ENCODE results near the gene SNRNP48.
A peak's percentile ranks its signal among the peaks of the same experiment; 100 is the strongest.

Gene SNRNP48

DNA sequence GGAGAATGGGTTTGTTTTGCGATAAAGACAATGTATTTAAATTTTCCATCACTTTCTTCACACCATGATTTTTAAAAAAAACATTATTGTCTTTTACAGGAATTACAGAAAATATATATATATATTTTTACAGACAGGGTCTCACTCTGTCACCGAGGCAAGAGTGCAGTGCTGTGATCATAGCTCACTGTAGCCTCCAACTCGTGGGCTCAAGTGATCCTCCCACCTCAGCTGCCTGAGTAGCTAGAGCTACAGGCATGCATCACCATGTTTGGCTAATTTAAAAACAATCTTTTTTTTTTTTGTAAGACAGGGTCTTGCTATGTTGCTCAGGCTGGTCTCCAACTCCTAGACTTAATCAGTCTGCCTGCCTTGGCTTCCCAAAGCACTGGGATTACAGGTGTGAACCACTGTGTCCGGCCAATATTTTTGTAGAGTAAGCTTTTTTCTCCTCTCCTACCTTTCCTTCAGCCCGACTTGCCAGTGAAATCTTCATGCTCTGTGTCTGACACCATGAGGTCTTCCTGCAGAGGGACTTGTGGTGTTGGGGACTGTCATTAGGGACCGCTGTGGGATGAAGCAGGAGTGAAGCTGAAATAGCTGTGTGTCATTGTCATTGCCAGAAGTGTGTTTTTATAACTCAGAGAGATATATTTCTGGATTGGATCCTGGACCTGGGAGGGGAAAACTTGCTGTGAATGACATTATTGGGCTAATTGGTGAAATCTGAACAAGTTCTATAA is 35.3 kb upstream of the SNRNP48 start:
- no peaks in the 10 kb centered on the region for H3K9me3 ChIP-seq (ENCODE audit: severe bottlenecking)
- ATAC-seq (ENCODE audit: low read depth) (no peak), DNase-seq (ENCODE audit: low spot score) (no peak)
- no peak overlapping the region for H3K4me3 ChIP-seq (ENCODE audit: severe bottlenecking)
- no peaks in the 10 kb centered on the region for H3K27me3 ChIP-seq (ENCODE audit: insufficient read depth, poor library complexity, severe bottlenecking)
- peak overlapping the region; percentile 92 for H3K27ac ChIP-seq (ENCODE audit: poor library complexity, severe bottlenecking)
- peaks cover 58% of the 10 kb centered on the region for H3K4me1 ChIP-seq (ENCODE audit: insufficient read depth, poor library complexity, severe bottlenecking)
- no peak for TF ChIP-seq CTCF (IDR thresholded peaks at IDR 0.05; ENCODE audit: poor library complexity, severe bottlenecking)
- H3K36me3 ChIP-seq (ENCODE audit: low read depth): peaks cover 89% of the 10 kb centered on the region

- Histone ChIP-seq H3K9me3 (ENCODE audit: severe bottlenecking) (no peaks in the 10 kb centered on the region), H3K27me3 (ENCODE audit: insufficient read depth, poor library complexity, severe bottlenecking) (no peaks in the 10 kb centered on the region), H3K36me3 (ENCODE audit: low read depth) (peaks cover 93% of the 10 kb centered on the region), H3K4me3 (ENCODE audit: severe bottlenecking) (no peak overlapping the region), H3K4me1 (ENCODE audit: insufficient read depth, poor library complexity, severe bottlenecking) (peaks cover 58% of the 10 kb centered on the region), H3K27ac (ENCODE audit: poor library complexity, severe bottlenecking) (peak overlapping the region; percentile 92)
- no peak for TF ChIP-seq CTCF (IDR thresholded peaks at IDR 0.05; ENCODE audit: poor library complexity, severe bottlenecking)
- ATAC-seq (ENCODE audit: low read depth): no peak
- no peak for DNase-seq (ENCODE audit: low spot score)
Measured at GRCh38 chr6:7555671-7556070, 34.3 kb upstream of the SNRNP48 start.

DNA sequence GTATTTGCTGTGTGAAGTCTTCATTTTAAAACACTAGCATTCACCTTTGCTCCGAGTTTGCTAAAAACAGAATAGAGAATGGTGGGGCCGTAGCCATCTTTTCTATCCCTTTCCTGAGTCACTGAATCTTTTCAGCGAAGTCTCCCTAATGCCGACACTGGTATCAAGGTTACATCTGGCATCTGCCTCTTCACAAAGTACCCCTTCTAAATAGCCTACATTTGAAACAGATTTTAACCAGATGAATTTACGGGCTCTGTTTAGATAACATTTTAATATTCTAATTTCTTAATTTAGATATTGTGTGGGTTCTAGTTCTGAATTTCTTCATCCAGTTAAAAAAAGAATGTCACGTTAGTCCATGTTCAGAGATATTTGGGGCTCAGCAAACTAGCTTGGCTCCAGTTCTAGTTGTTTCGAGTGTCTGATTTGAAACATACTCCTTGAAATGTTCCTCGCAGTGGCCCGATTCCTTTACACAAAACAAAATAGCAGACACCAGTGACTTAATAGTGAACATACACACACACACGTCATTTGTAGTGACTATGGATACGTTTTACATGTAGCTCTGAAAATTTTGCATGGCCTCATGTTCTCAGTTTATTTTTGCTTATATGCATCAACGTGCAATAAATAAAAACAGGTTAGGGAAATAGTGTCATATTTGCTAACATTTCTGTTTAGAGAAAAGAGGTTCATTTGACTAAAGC is 33.4 kb upstream of the SNRNP48 start:
- no peak for TF ChIP-seq CTCF (IDR thresholded peaks at IDR 0.05; ENCODE audit: poor library complexity, severe bottlenecking)

GRCh38 chr6:7557652-7558051 is 32.3 kb upstream of the SNRNP48 start:
- DNase-seq (ENCODE audit: low spot score): no peak
- H3K27ac ChIP-seq (ENCODE audit: poor library complexity, severe bottlenecking): peak overlapping the region; percentile 65
- H3K9me3 ChIP-seq (ENCODE audit: severe bottlenecking): no peaks in the 10 kb centered on the region
- peaks cover 54% of the 10 kb centered on the region for H3K4me1 ChIP-seq (ENCODE audit: insufficient read depth, poor library complexity, severe bottlenecking)
- TF ChIP-seq CTCF (IDR thresholded peaks at IDR 0.05; ENCODE audit: poor library complexity, severe bottlenecking): no peak
- peaks cover 94% of the 10 kb centered on the region for H3K36me3 ChIP-seq (ENCODE audit: low read depth)
- H3K4me3 ChIP-seq (ENCODE audit: severe bottlenecking): no peak overlapping the region
- no peaks in the 10 kb centered on the region for H3K27me3 ChIP-seq (ENCODE audit: insufficient read depth, poor library complexity, severe bottlenecking)
- ATAC-seq (ENCODE audit: low read depth): no peak

More for the DNA sequence above, 33.4 kb upstream of the SNRNP48 start:
- Histone ChIP-seq H3K4me1 (ENCODE audit: insufficient read depth, poor library complexity, severe bottlenecking) (peaks cover 56% of the 10 kb centered on the region), H3K9me3 (ENCODE audit: severe bottlenecking) (no peaks in the 10 kb centered on the region), H3K4me3 (ENCODE audit: severe bottlenecking) (no peak overlapping the region), H3K36me3 (ENCODE audit: low read depth) (peaks cover 90% of the 10 kb centered on the region), H3K27me3 (ENCODE audit: insufficient read depth, poor library complexity, severe bottlenecking) (no peaks in the 10 kb centered on the region), H3K27ac (ENCODE audit: poor library complexity, severe bottlenecking) (peak overlapping the region; percentile 65)
- DNase-seq (ENCODE audit: low spot score) (no peak), ATAC-seq (ENCODE audit: low read depth) (no peak)

DNA sequence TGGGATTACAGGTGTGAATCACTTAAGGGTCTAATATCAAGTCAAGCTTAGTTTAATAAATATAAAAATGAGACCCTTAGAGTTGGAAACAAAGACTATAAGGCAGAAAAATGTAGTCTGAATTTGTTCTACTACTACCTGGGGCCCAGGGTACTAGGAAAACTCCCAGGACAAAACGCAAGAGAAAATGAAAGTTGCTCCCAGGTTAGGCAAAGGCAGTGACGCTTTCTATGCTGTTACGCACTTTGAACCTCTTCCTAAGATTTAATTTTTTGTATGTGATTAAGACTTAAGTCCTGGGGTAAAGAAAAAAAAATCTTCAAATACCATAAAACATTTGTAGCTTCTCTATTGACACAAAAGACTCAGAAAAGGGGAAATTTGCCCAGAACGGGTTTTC is 31.2 kb upstream of the SNRNP48 start:
- H3K27me3 ChIP-seq (ENCODE audit: insufficient read depth, poor library complexity, severe bottlenecking): no peaks in the 10 kb centered on the region
- no peaks in the 10 kb centered on the region for H3K9me3 ChIP-seq (ENCODE audit: severe bottlenecking)
- ATAC-seq (ENCODE audit: low read depth): no peak
- no peak for DNase-seq (ENCODE audit: low spot score)
- no peak overlapping the region for H3K4me3 ChIP-seq (ENCODE audit: severe bottlenecking)
- TF ChIP-seq CTCF (IDR thresholded peaks at IDR 0.05; ENCODE audit: poor library complexity, severe bottlenecking): no peak
- H3K27ac ChIP-seq (ENCODE audit: poor library complexity, severe bottlenecking): peak overlapping the region; percentile 65
- peaks cover 42% of the 10 kb centered on the region for H3K4me1 ChIP-seq (ENCODE audit: insufficient read depth, poor library complexity, severe bottlenecking)
- peaks cover 95% of the 10 kb centered on the region for H3K36me3 ChIP-seq (ENCODE audit: low read depth)
